Ovary (tissue), 10 donors: ENCODE data around the gene TSPAN19. TPM values are rescaled to one million over a fixed set of nuclear protein-coding genes. Genes with fewer than 3 reads are reported as not detected.

Experiments used
- DNase-seq, 5 donors: peaks; one replicate each; pipeline ENCODE4 v3.0.0-alpha.2; 2019 to 2020
- H3K27ac ChIP-seq, 2 donors: fragments of 200-600 bp; one replicate each; pipeline versions ENCODE4 v1.5.1 to v1.8.0; 2019 to 2022
- H3K27me3 ChIP-seq: fragments of 200-600 bp; one replicate; pipeline ENCODE4 v1.8.0; 2022
- H3K36me3 ChIP-seq: fragments of 200-600 bp; sonication (generic); one replicate; pipeline ENCODE4 v1.5.1; 2019
- H3K4me1 ChIP-seq: one replicate; pipeline ENCODE4 v1.8.1; 2013; ENCODE audit warnings: mild to moderate bottlenecking, moderate library complexity; ENCODE audit not compliant: insufficient read depth
- H3K4me3 ChIP-seq: fragments of 200-600 bp; sonication (generic); one replicate; pipeline ENCODE4 v1.5.1; 2017
- H3K9me3 ChIP-seq, 2 donors: fragments of 200-600 bp in 1 of 2; sonication (generic) in 1 of 2; one replicate each; pipeline versions ENCODE4 v1.5.1 to v1.8.1; 2013 to 2019; ENCODE audit warnings: mild to moderate bottlenecking in 1 of 2, moderate library complexity in 1 of 2
- EP300 ChIP-seq: sonication (generic); formaldehyde crosslinking; IDR thresholded peaks from one replicate; pipeline ENCODE4 v1.6.1; 2017; ENCODE audit warnings: antibody characterized with exemption
- POLR2A ChIP-seq: fragments of 450-650 bp; IDR thresholded peaks from one replicate; pipeline ENCODE4 v1.6.1; 2017; ENCODE audit warnings: antibody characterized with exemption, mild to moderate bottlenecking, moderate library complexity
- WGBS, 3 donors: extraction: QIAGEN DNeasy Blood & Tissue Kit in 1 of 3; methylation state at CpG; one replicate each; pipeline versions ENCODE4 v1.1.5 to v1.1.7; 2013 to 2017; 5-methylcytosine and 5-hydroxymethylcytosine counted together
- intact Hi-C, 4 donors: fragments of 100-400 bp; cut with DNase I; formaldehyde crosslinking; loops; one replicate each; pipeline versions ENCODE4 v1.11.0 to v1.15.1; 2022 to 2023
- long read RNA-seq, 3 donors: library from polyadenylated mRNA in 2 of 3; unstranded in 2 of 3; transcript quantifications; one replicate each; pipeline ENCODE4 v2.0.0 and lab custom pipeline, GENCODE V29; 2021 to 2026
- polyA plus RNA-seq, 2 donors: library from polyadenylated mRNA; stranded (reverse); fragments of 200-250 nt in 1 of 2; fragments of 350-450 nt in 1 of 2; fragmentation: Illumina TruSeq in 1 of 2; extraction: RNeasy Lipid Tissue Mini Kit (QIAGEN cat#74804) in 1 of 2; gene quantifications; one replicate each; pipeline ENCODE4 v1.2.3, GENCODE V29; 2013 to 2014
- total RNA-seq, 7 donors: library from RNA; depleted of rRNA in 2 of 7; stranded (reverse); fragments of >200 nt in 2 of 7; fragmentation: NEBNext Ultra II Directional in 3 of 7; extraction: Animal tissue kit (Norgen Biotek cat#: 25700) in 3 of 7; gene quantifications; one replicate each; pipeline versions ENCODE4 v1.1.0 to v1.2.4, GENCODE V29; 2016 to 2023
- TF ChIP-seq, protein P1 (sequence below), 3 donors: fragments of 450-650 bp in 2 of 3; fragments of 200-600 bp in 1 of 3; IDR thresholded peaks; one replicate each; pipeline versions ENCODE4 v1.5.1 to v1.8.0; 2016 to 2022; ENCODE audit warnings: antibody characterized with exemption in 3 of 3, mild to moderate bottlenecking in 1 of 3
- donor health status: DM: no; HTN: no; CAD: no; lungs with moderate emphysema.
- donor health status: DM: no; HTN: no; CAD: no.
- donor health status: Bipolar disorder and iron deficiency.
- donor health status: DM: yes; HTN: yes; CAD: no.
- donor health status: DM: no; HTN: no; CAD: no.
- donor health status: DM: yes; HTN: yes; CAD: no.

The TSPAN19 gene
- total RNA-seq (not detected), polyA plus RNA-seq (not detected)
- long read RNA-seq, donor 1 = 0 reads
- long read RNA-seq, donor 2, partial matches to known transcripts = 44 of 54 reads
- long read RNA-seq, donor 2, other reads (novel, unspliced or antisense) = 10 of 54 reads
- long read RNA-seq, donor 3 = 0 reads

DNA sequence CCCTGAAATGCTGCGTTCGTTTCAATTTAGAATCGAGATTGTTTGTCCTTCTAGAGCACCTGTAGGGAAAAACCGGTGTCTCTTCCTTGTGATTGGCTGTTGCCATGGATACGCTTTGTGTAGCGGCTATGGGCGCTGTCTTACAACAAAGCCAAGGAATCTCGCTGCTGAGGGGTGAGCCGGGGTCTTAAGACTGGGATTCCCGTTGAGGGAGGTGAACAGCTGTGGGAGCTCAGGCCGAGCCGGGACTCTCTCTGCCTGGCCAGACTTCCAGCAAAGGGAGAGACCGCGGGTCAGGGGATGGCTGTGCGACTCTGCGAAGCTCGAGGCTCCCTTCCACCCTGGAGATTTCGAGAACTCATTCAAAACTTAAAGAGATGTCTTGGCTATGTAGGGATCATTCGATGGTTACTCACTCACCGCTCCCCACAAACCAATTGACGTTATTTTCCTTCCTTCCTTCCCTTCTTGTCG, at the start of gene TSPAN19, which contains the start of gene LRRIQ1:
TSS of gene TSPAN19 (minus strand) at position 44 of the 474 bp plus-strand sequence. CDS start 6,331 bp downstream, outside the sequence.
TSS of gene LRRIQ1 (plus strand) at position 118 of the 474 bp plus-strand sequence. CDS start 1,826 bp downstream, outside the sequence.
- H3K9me3 ChIP-seq = no peaks in the 10 kb centered on the region
- H3K4me1 ChIP-seq = peaks cover 2% of the 10 kb centered on the region
- intact Hi-C loops = loop anchor here in 1 of 4 donors (10.0 kb wide), 1 partner anchor 161 kb away; no protein-coding TSS in a partner anchor
- WGBS, 3 donors = 1 to 2% (median 1%) methylated on average over 22 of the region's 22 CpGs
- H3K27ac ChIP-seq = no peak within 1 kb of the TSS
- TF ChIP-seq, protein P1, sequence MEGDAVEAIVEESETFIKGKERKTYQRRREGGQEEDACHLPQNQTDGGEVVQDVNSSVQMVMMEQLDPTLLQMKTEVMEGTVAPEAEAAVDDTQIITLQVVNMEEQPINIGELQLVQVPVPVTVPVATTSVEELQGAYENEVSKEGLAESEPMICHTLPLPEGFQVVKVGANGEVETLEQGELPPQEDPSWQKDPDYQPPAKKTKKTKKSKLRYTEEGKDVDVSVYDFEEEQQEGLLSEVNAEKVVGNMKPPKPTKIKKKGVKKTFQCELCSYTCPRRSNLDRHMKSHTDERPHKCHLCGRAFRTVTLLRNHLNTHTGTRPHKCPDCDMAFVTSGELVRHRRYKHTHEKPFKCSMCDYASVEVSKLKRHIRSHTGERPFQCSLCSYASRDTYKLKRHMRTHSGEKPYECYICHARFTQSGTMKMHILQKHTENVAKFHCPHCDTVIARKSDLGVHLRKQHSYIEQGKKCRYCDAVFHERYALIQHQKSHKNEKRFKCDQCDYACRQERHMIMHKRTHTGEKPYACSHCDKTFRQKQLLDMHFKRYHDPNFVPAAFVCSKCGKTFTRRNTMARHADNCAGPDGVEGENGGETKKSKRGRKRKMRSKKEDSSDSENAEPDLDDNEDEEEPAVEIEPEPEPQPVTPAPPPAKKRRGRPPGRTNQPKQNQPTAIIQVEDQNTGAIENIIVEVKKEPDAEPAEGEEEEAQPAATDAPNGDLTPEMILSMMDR (IDR thresholded peaks at IDR 0.05) = no peak
- TF ChIP-seq POLR2A (no peak), EP300 (no peak)
- no peaks in the 10 kb centered on the region for H3K36me3 ChIP-seq
- DNase-seq = peak; percentile 12 to 45 (median 33)
- H3K27me3 ChIP-seq = no peaks in the 10 kb centered on the region
- H3K4me3 ChIP-seq = peak within 1 kb of the TSS; percentile 44

GRCh38 chr12:85085066-85085465, 49.0 kb upstream of the TSPAN19 start:
- 77 to 85% (median 80%) methylated on average over 5 of the region's 5 CpGs for WGBS, 3 donors
- intact Hi-C loops = no loop called here

GRCh38 chr12:85076688-85077430, 40.8 kb upstream of the TSPAN19 start:
- intact Hi-C loops = no loop called here
- TF ChIP-seq, protein P1 (IDR thresholded peaks at IDR 0.05) = no peak
- TF ChIP-seq POLR2A (no peak), EP300 (no peak)
- WGBS, 3 donors = 0% methylated on average over 1 of the region's 1 CpG
- Histone ChIP-seq H3K27me3 (peaks cover 3% of the 10 kb centered on the region), H3K4me3 (no peak overlapping the region), H3K27ac (no peak overlapping the region), H3K4me1 (no peaks in the 10 kb centered on the region), H3K9me3 (no peaks in the 10 kb centered on the region), H3K36me3 (no peaks in the 10 kb centered on the region)
- DNase-seq = no peak

More at GRCh38 chr12:85085066-85085465, 49.0 kb upstream of the TSPAN19 start:
- no peaks in the 10 kb centered on the region for H3K27me3 ChIP-seq
- no peak overlapping the region for H3K27ac ChIP-seq
- H3K4me3 ChIP-seq = no peak overlapping the region
- no peaks in the 10 kb centered on the region for H3K36me3 ChIP-seq
- H3K4me1 ChIP-seq = no peaks in the 10 kb centered on the region
- no peaks in the 10 kb centered on the region for H3K9me3 ChIP-seq
- no peak for DNase-seq
- no peak for TF ChIP-seq POLR2A
- TF ChIP-seq EP300 = no peak
- TF ChIP-seq, protein P1 (IDR thresholded peaks at IDR 0.05) = no peak

- WGBS, 3 donors = 73 to 80% (median 76%) methylated on average over 1 of the region's 1 CpG
- H3K9me3 ChIP-seq = no peaks in the 10 kb centered on the region
- H3K36me3 ChIP-seq = no peaks in the 10 kb centered on the region
- H3K4me1 ChIP-seq = no peaks in the 10 kb centered on the region
- intact Hi-C loops = no loop called here
- no peak for TF ChIP-seq POLR2A
- TF ChIP-seq EP300 = no peak
- no peak overlapping the region for H3K27ac ChIP-seq
- H3K27me3 ChIP-seq = peaks cover 3% of the 10 kb centered on the region
- no peak overlapping the region for H3K4me3 ChIP-seq
- no peak for DNase-seq
Observed at GRCh38 chr12:85072826-85073225, 36.7 kb upstream of the TSPAN19 start.
